HG02852 (cell line): ENCODE measurements around the gene DYRK1A.

Experiments used
- ATAC-seq: cut with Tn5 transposase; IDR thresholded peaks from one replicate; pipeline ENCODE4 v1.9.1; 2021; ENCODE audit warnings: mild to moderate bottlenecking, moderate library complexity; ENCODE audit not compliant: unreplicated experiment

Gene DYRK1A

DNA sequence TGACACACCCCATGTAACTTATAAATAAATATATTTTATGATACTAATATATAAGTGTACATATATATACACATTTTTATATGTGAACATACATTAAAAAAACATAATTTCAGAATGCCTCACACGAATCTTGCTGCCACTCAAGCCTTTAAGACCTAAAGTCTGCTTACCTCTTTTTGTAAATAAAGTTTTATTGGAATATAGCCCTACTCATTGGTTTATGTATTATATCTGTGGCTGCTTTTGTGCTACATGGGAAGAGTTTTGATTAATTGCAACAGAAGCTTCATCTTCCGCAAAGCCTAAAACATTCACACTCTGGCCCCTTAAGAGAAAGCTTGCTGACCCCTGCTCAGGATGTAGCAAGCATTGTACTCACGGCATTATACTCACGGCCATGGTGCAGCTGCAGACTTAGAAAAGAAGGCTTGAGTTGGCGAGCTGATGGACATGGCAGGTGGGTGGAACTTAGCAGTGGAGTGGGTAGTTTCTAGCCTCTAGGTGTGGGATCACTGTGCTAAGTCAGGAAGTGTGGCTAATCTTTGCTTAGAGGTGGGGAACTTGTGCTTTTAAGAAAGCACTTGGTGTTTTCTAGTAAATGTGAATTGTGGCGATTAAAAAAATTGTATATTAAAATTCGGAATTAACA, 80.8 kb downstream of the DYRK1A start:
- no peak for ATAC-seq

DNA sequence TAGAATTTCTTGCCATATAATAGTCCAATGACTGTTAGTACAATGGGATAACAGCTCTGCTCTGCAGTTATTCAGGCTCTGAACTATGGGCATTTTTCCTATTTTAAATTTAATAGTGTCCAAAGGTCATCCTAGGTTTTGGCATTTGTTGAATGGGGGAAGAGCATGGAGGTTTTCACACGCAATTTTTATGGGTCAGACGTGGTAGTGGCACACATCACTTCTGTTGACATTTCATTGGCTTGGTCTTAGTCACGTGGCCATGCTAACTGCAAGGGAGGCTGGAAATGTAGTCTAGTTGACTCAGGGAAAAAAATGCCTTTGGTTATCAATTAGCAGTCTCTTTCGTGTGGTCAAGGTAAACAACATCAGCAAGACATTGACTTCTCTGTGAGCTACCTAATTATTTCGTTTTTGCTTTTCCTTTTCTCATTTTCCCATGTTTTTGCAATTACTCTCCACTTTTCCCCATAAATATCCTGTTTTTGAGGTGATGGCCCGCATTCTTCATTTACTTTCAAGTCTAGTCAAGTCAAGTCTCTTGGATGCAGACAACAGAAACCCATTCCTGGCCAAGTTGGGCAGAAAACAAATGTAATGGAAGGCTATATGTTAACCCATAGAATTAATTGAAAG, 82.8 kb downstream of the DYRK1A start:
- no peak for ATAC-seq

DNA sequence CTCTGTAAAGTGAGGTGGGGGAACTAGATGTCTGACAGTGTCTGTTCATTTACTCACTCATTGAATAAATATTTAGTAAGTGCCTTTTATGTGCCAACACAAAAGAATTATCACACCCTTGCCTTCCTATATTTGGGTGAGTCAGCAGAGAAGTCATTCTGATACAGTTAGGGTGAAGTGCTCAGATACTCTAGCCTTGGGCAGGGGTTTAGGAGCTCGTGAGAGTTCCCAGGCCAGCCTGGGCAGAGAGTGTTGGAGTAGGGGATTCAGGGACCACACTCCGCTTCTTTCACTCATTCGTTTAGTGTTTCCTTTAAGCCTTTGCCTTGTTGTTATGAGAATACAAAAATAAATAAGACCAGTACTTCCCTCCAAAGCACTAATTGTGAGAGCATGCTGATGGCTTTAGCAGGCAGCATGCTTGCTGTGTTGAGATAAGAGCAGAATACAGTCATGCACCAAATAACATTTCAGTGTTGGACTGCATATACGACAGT, 83.9 kb downstream of the DYRK1A start:
- no peak for ATAC-seq

DNA sequence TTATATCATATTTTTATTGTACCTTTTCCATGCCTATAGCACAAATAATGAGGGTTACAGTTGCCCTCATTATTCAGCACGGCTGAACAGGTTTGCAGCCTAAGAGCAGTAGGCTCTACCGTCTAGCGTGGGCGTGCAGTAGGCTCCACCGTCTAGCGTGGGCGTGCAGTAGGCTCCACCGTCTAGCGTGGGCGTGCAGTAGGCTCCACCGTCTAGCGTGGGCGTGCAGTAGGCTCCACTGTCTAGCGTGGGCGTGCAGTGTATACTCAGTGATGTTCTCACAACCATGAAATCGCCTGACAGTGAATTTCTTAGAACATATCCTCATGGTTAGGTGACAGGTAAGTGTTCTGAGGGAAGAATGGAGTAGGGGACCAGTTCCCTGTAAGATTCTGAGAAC, 84.9 kb downstream of the DYRK1A start:
- no peak for ATAC-seq

DNA sequence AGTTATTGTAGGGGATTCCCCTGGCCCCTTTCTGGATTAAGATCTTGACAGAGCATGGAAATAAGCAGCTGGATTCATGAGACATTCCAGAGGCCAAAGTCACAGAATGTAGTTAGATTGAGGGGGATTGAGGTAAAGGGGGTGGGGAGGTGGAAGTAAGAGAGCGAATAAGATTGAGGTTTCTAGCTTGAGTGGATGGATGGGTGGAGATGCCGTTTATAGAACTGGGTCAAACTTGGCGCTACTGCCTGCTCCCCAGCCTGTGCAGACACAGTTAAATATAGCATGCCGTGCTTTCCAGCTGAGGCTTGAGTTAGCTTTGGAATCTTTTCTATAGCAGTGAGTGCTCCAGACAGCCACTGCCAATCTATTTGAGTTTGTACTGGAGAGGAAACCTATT, 85.7 kb downstream of the DYRK1A start:
- no peak for ATAC-seq

DNA sequence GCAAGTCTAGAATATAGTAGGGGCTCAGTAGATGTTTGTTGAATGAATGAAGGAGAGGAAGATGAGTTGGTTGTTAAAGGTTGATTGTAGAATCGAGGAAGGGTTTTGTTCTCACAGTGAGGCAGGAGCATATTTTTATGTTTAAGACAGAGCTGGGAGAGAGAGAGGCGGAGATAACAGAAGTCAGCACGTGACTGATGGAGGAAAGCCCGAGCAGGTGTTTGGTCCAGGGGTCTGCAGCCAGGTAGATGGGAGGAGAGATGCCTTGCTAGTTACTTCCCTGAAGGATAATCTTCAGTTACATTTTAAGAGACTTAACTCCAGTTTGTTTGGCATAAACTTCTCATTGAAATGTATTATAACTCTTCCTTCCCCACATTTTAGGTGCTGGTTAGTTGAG, 86.8 kb downstream of the DYRK1A start:
- no peak for ATAC-seq

DNA sequence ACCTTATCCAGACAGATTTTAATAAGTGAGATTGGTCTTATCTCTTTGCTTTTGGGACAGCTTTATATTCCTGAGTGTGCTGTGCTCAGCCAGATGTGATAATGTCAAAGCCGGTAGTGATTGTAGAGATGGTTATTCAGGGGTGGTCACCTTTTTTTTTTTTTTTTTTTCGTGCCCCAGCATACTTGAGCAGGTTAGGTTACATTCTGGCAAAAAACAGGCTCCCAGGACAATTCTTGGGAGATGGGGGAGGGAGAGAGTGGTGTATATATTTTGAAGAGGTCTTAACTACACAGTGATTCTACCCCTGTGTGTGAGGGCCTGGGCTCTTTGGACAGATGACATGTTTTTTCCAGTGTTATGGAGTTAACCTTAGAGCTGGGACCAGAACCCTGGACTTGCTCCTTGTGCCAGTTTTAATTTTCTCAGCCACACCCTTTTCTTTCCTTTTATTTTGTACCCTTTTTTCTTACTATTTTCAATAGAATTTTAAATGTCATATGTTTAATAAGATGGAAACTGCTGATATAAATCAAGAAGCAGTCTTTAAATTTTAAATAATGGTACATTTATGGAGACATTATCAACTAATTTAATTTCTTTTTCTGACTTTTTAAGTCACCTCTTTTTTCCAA, 88.4 kb downstream of the DYRK1A start:
- no peak for ATAC-seq

DNA sequence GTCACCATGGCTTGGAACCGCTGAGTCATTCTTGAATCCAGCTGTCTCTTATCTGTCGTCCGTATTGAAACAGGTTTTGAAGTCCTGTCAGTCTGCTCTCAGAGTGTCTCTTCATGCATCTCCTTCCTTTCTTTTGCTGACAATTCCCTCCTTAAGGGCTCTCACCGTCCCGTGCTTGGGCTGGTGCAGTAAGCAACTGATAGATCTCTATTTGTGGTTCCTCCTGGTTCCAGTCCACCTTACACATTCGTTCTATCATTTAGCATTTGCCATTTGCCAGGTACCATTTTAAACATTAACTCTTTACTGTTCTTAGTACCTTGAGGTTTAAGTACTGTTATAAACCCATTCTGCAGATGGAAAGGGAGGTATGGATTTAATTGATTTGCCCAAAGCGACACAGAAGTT, 88.9 kb downstream of the DYRK1A start:
- no peak for ATAC-seq

DNA sequence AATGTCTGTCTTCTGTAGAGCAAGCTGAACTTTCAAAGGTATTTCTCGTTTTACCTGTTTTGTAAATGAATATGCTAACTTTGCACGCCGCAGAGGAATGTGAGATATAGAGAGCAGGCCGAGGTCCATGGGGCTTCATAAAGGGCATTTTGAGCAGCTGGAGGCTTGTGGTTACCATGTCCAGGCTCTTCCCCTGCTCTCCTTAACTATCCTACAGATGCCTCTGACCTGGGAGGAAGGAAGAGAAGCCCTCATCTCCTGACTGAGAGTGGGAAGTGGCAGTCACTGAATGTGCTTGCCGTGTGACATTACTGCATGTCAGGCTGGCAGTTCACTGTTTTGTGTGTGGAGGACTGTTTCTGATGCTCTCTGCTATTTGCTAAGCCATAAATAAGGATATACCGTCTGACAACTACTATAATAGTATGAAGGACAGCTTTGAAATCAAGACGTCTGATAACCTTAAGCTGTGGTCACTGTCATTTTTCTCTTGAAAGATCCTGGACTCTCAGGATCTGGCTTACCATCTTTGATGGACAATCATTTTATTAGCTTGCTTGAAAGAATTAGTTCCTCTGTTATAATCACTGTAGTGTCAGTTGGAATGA, 92.2 kb downstream of the DYRK1A start:
- ATAC-seq, result no peak

DNA sequence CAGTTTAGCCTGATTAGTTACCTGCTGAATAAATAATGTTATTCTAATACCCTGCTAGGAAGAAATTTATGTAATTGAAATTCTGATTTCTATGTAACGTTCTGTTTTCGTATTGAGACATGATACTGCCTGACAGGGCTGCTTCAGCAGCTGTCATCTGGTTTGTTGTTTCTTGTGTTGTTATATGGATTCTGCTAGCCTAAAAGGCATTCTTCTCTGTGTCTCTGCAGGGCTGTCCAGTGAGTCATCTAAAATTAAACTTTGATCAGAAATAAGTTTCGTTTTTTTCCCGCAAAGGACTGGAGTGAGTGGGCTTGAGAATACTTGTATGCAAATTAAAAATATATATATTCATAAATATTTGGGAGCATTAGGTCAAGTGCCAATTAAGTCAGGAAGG, 93.0 kb downstream of the DYRK1A start:
- no peak for ATAC-seq

DNA sequence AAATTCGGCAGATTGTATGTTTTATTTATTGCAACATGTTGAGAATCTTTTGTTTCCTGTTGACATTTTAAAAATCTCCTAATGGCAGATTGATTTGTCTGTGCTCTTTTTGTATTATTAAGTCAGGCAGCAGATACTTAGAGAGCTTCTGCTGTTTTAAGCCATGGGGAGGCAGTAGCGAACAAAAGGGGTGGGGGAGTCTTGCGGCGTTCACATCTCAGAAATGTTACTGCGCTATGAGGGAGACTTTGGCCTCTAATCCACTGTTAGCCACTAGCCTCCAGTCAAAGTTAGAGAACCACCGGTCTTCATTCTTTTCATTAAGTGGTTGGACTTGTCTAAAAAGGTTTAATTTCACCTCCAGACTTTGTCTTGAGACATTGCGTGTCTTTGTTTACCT, 93.6 kb downstream of the DYRK1A start:
- ATAC-seq, result no peak

DNA sequence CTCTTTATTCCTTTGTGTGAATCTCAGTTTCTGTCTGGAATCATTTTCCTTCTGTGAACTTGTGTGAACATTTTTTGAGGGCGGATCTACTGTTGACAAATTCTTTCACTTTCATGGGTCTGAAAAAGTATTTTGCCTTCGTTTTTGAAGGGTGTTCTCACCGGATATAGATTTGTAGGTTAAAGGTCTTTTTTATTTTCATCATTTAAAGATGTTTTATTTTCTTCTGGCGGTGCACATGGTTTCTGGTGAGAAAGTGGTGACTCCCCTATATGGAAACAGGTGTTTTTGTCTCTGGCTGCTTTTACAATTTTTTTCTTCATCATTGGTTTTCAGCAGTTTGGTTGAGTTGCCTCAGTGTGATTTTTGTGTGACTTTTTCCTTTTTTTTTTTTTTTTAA, 94.9 kb downstream of the DYRK1A start:
- no peak for ATAC-seq

DNA sequence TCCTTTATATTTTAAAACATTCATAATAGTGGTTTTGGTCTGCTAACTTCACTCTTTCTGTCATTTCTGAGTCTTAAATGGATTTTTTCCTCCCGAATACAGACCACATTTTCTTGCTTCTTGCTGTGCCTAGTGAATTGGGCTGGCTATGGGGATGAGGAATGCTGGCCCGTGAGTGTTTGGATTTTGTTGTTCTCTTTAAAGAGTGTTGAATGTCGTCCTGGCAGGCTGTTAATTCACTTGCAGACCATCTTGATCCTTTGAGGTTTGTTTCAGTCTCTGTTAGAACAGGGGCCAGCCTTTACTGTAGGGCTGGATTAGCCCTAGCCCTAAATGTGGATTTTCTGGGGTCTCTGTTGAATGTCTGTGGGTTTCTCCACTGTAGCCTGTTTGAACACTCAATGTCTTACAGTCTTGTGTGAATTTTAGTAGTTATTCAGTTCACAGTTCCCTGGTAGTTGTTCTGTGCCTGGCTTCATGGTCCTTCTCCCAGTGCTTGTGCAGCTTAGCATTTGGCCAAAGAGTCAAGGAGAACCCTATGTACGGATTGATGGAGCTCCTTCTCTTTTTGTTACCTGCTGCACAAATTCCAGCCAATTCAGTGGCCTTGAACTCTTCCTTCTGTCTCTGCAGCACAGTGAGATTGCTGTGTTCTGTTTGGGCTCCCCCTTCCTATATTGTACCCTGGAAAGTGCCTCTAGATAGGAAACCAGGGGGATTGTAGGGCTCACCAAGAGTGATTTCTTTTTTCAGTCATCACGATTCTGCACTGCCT, 95.7 kb downstream of the DYRK1A start:
- no peak for ATAC-seq

DNA sequence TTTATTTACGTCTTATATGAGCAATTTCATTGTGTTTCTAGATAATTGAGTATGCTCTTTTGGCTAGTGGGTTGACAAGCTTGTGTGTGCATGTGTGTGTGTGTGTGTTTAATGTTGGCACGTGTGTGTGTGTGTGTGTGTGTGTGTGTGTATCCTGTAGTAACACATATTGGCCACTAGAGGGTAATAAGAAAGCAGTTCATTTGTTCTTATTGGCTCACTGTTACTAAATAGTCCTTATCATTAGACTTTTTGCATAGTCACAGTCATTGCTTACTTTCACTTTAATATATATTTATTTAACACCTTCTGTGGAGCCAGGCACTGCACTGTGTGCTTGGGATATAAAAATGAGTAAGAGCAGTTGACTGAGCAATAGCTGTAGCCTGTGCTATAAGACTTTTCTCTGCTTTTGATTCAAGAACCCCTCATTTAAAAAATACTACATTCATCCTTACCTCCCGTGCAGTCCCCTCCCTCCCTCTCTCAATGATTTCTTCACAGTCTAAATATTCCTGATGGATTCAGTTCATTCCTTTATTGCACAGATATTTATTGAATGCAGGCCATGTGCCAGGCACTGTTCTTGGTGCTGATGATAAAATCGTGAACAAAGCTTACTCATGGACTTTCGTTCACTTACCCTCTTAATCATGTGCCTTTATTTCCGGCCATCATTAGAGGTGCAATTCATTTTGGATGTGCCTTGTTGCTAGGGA, 96.7 kb downstream of the DYRK1A start:
- ATAC-seq, result no peak

DNA sequence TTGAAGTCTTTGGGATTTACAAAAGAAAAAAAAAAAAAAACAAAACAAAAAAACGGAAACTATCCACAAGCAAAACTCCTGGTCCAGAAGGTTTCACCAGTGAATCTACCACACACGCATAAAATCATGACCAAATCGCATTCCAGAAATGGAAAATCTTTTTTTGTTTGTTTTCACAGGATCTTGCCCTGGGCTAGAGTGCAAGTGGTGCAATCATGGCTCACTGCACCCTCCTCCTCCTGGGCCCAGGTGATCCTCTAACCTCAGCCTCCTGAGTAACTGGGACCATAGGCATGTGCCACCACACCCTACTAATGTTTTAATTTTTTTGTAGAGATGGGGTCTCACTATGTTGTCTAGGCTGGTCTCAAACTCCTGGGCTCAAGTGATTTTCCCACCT, 100.5 kb downstream of the DYRK1A start:
- no peak for ATAC-seq

DNA sequence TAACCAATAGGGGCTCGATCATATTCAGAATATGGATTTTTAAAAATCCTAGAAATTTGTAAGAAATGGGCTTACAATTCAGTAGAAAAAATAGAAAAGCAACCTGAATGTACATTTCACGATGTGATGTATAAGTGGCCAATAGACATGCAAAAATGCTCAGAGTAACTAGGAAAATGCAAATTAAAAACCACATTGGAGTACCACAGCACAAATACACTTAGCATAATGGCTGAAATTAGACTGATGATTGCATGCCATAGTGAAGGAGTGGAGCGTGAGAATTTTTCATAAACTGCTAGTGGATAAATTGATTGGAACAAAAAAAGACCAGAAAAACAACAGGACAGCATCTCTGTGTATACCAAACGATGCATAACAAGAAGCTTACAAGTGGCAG, 102.3 kb downstream of the DYRK1A start:
- ATAC-seq, result no peak

DNA sequence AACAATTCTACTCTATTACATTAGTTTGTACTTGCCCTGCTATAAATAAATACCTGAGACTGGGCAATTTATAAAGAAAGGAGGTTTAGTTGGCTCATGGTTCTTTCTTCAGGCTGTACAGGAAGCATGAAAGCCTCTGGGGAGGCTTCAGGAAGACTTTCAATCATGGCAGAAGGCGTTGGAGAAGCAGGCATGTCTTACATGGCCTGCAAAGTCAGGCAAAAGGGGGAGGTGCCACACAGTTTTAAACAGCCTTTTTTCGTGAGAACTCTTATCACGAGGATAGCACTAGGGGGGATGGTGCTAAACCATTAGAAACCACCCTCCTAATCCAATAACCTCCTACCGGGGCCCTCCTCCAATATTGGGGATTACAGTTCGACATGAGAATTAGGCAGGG, 102.9 kb downstream of the DYRK1A start:
- no peak for ATAC-seq

DNA sequence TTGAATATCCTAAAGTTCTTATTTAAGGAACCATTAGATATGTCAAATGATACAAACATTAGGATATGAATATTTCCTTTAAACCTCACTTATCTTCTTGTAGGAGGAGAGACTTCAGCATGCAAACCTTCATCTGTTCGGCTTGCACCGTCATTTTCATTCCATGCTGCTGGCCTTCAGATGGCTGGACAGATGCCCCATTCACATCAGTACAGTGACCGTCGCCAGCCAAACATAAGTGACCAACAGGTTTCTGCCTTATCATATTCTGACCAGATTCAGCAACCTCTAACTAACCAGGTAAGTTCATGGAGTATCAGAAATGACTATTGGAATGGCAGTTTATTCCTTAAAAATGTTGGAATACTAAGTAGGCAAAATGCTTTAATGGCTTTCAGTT, 106.0 kb downstream of the DYRK1A start:
- ATAC-seq, result no peak

DNA sequence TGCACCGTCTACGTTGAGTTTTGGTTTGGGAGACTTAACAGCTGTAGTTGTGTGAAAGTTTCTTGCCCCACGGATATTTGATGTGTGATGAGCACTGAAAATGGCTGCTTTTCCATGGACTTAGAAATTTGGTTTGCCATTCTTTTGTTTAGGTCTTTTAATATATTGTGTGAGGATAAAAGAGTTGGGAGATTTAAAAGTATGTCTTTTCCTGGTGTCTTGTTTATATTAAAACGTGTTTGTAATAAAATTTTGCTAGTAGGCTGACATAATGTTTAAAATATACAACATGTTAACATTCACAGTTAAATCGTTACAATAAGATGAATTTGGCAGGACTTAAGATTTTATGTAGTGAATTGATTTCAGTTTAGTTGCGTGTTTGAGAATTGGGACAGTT, 106.9 kb downstream of the DYRK1A start:
- no peak for ATAC-seq

DNA sequence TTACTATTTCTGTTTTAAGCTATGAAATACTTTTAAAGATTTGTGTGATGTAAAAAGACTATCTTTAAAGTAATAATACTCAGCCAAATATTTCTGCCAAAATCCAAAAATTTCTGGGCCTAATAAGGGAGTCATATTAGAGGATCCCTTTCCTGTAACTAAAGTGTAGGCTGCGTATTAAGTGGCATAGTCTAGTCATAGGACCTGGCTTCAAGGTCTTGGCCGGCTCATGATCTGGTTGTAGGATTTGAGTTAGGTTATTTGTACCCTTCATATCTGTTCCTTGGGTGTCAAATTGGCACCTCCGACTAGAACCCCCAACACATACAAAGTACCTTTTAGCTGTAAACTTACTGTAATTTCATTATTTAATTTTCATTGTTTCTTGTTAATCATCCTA, 107.8 kb downstream of the DYRK1A start:
- no peak for ATAC-seq
